ENCODE results near the gene MYZAP.

MYZAP gene

GRCh38 chr15:57631386-57632110 is 39.8 kb downstream of the MYZAP start:
- DNase-seq (ENCODE audit: low read depth): no peak
- H3K4me3 ChIP-seq (ENCODE audit: low read depth, low read length): no peak overlapping the region
- no peak for TF ChIP-seq CTCF (IDR thresholded peaks at IDR 0.05; ENCODE audit: insufficient read depth, low read depth, low read length, missing control alignments)

- no peak for DNase-seq (ENCODE audit: low read depth)
- TF ChIP-seq CTCF (IDR thresholded peaks at IDR 0.05; ENCODE audit: insufficient read depth, low read depth, low read length, missing control alignments): no peak
- H3K4me3 ChIP-seq (ENCODE audit: low read depth, low read length): no peak overlapping the region
Measured at GRCh38 chr15:57634290-57634689, 42.6 kb downstream of the MYZAP start.

GRCh38 chr15:57635300-57635909 is 43.7 kb downstream of the MYZAP start:
- TF ChIP-seq CTCF (IDR thresholded peaks at IDR 0.05; ENCODE audit: insufficient read depth, low read depth, low read length, missing control alignments): no peak

GRCh38 chr15:57637846-57638245 is 46.1 kb downstream of the MYZAP start:
- DNase-seq (ENCODE audit: low read depth): no peak
- TF ChIP-seq CTCF (IDR thresholded peaks at IDR 0.05; ENCODE audit: insufficient read depth, low read depth, low read length, missing control alignments): no peak
- H3K4me3 ChIP-seq (ENCODE audit: low read depth, low read length): no peak overlapping the region

More at GRCh38 chr15:57635300-57635909, 43.7 kb downstream of the MYZAP start:
- DNase-seq (ENCODE audit: low read depth): no peak
- H3K4me3 ChIP-seq (ENCODE audit: low read depth, low read length): no peak overlapping the region

GRCh38 chr15:57639306-57639705 is 47.6 kb downstream of the MYZAP start:
- H3K4me3 ChIP-seq (ENCODE audit: low read depth, low read length): no peak overlapping the region

GRCh38 chr15:57640930-57641682 is 49.4 kb downstream of the MYZAP start:
- DNase-seq (ENCODE audit: low read depth): peak; percentile 15
- peak; percentile 32 for TF ChIP-seq CTCF (IDR thresholded peaks at IDR 0.05; ENCODE audit: insufficient read depth, low read depth, low read length, missing control alignments)
- no peak overlapping the region for H3K4me3 ChIP-seq (ENCODE audit: low read depth, low read length)

More at GRCh38 chr15:57639306-57639705, 47.6 kb downstream of the MYZAP start:
- no peak for DNase-seq (ENCODE audit: low read depth)
- no peak for TF ChIP-seq CTCF (IDR thresholded peaks at IDR 0.05; ENCODE audit: insufficient read depth, low read depth, low read length, missing control alignments)

All from GM12865 (cell line).